Measurements from ENCODE around the gene DBI. TPM values are rescaled to one million over a fixed set of nuclear protein-coding genes. Genes with fewer than 3 reads are reported as not detected.

DBI gene
- total RNA-seq, 1 donor from 2014 or later: 303 TPM

- Histone ChIP-seq H3K4me1 (no peaks in the 10 kb centered on the region), H3K9me3 (replicated peaks) (peaks cover 17% of the 10 kb centered on the region), H3K36me3 (peaks cover 20% of the 10 kb centered on the region), H3K27me3 (ENCODE audit: low read depth) (no peaks in the 10 kb centered on the region), H3K27ac (replicated peaks) (no peak overlapping the region), H3K4me3 (no peak overlapping the region)
- intact Hi-C loops (cut with micrococcal nuclease): no loop called here
- TF ChIP-seq CTCF (IDR thresholded peaks at IDR 0.05; ENCODE audit: borderline replicate concordance): no peak
- no peak for DNase-seq
These were observed 11.2 kb downstream of the DBI start for GRCh38 chr2:119377993-119378345.

DNA sequence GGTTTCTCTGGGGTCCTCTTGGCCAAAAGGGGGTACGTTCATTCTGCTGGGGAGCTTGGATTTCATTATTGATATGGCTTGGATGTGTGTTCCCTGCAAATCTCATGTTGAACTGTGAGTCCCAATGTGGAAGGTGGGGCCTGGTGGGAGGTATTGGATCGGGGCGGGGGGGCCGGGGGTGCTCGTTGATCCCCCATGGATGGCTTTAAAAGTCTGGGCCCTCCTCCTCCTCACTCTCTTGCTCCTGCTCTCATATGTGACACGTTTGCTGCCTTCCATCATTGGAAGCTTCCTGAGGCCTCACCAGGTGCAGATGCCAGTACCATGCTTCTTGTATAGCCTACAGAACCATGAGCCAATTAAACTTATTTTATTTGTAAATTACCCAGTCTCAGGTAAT, 11.8 kb downstream of the DBI start:
- DNase-seq: no peak
- peaks cover 14% of the 10 kb centered on the region for H3K36me3 ChIP-seq
- H3K4me1 ChIP-seq: no peaks in the 10 kb centered on the region
- no peaks in the 10 kb centered on the region for H3K27me3 ChIP-seq (ENCODE audit: low read depth)
- H3K4me3 ChIP-seq: no peak overlapping the region
- intact Hi-C loops (cut with micrococcal nuclease): no loop called here
- no peak for TF ChIP-seq CTCF (IDR thresholded peaks at IDR 0.05; ENCODE audit: borderline replicate concordance)
- peaks cover 11% of the 10 kb centered on the region for H3K9me3 ChIP-seq (replicated peaks)
- no peak overlapping the region for H3K27ac ChIP-seq (replicated peaks)

- H3K4me1 ChIP-seq: peaks cover 17% of the 10 kb centered on the region
- H3K36me3 ChIP-seq: no peaks in the 10 kb centered on the region
- no peak overlapping the region for H3K27ac ChIP-seq (replicated peaks)
- intact Hi-C loops (cut with micrococcal nuclease): no loop called here
- peak; percentile 20 for DNase-seq
- TF ChIP-seq CTCF (IDR thresholded peaks at IDR 0.05; ENCODE audit: borderline replicate concordance): no peak
- no peaks in the 10 kb centered on the region for H3K9me3 ChIP-seq (replicated peaks)
- H3K27me3 ChIP-seq (ENCODE audit: low read depth): no peaks in the 10 kb centered on the region
- no peak overlapping the region for H3K4me3 ChIP-seq
These were observed 16.8 kb downstream of the DBI start for GRCh38 chr2:119383410-119384140.

DNA sequence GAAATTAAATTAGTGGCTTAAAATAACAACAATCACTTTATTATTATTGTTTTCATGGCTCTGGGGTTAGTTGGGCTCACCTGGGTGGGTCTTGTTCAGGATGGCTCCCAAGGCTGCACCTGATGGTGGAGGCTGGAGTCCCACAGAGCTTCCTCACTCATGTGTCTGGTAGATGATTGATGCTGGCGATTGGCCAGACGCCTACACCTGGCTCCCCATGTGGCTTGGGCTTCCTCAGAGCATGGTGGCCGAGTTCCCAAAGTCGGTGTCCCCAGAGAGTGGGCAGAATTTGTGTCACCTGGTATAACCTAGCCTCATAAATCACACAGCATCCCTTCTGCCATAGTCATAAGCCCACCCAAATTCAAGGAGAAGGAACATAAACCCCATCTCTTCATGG, 18.2 kb downstream of the DBI start:
- TF ChIP-seq CTCF (IDR thresholded peaks at IDR 0.05; ENCODE audit: borderline replicate concordance): no peak

DNA sequence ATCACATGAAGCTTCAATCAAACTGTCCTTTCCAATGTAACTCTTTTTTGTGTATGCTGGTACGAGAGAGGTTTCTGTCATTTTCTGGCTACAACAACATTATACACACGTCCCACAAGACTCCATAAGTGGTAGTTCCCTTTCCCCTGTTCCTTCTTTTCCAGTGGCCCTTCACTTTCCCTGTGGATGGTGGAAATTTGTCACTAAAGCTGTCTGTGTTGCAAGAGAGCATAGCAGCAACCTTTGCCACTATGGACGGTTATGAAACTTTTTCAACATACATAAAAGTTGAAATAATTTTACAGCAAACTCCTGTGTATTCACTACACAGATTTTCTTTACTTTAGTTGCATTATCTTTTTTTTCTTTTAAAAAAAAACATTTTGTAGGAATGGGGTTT, 18.7 kb downstream of the DBI start:
- Histone ChIP-seq H3K27me3 (ENCODE audit: low read depth) (no peaks in the 10 kb centered on the region), H3K36me3 (no peaks in the 10 kb centered on the region), H3K4me1 (peaks cover 32% of the 10 kb centered on the region), H3K27ac (replicated peaks) (no peak overlapping the region), H3K9me3 (replicated peaks) (no peaks in the 10 kb centered on the region), H3K4me3 (no peak overlapping the region)
- no peak for DNase-seq
- intact Hi-C loops (cut with micrococcal nuclease): no loop called here
- no peak for TF ChIP-seq CTCF (IDR thresholded peaks at IDR 0.05; ENCODE audit: borderline replicate concordance)

More for the DNA sequence above, 18.2 kb downstream of the DBI start:
- no peaks in the 10 kb centered on the region for H3K27me3 ChIP-seq (ENCODE audit: low read depth)
- H3K27ac ChIP-seq (replicated peaks): no peak overlapping the region
- no peak for DNase-seq
- no peak overlapping the region for H3K4me3 ChIP-seq
- no peaks in the 10 kb centered on the region for H3K36me3 ChIP-seq
- H3K4me1 ChIP-seq: peaks cover 29% of the 10 kb centered on the region
- no peaks in the 10 kb centered on the region for H3K9me3 ChIP-seq (replicated peaks)
- intact Hi-C loops (cut with micrococcal nuclease): no loop called here
